Right lobe of liver (tissue), 6 donors: ENCODE measurements around the gene ZP2. TPM values are rescaled to one million over a fixed set of nuclear protein-coding genes. Genes with fewer than 3 reads are reported as not detected.
"Not testable (repeated sequence)": the region's sequence is repeated elsewhere in the genome, so short reads cannot be mapped to it uniquely, and the experiment has no call there.

Experiments used
- ATAC-seq, 4 donors: fragments of 200-7000 bp; cut with Tn5 transposase; one replicate each; pipeline ENCODE4 v1.9.1; 2020; ENCODE audit warnings: mild to moderate bottlenecking in 4 of 4, moderate library complexity in 4 of 4
- DNase-seq, 3 donors: peaks; one replicate each; pipeline ENCODE4 v3.0.0-alpha.2; 2020
- H3K27ac ChIP-seq, 3 donors: fragments of 200-600 bp; one replicate each; pipeline ENCODE4 v1.8.0; 2022
- H3K27me3 ChIP-seq, 2 donors: fragments of 200-600 bp; one replicate each; pipeline ENCODE4 v1.8.0; 2022
- H3K36me3 ChIP-seq, 4 donors: fragments of 200-600 bp; sonication (generic) in 1 of 4; one replicate each; pipeline versions ENCODE4 v1.5.1 to v1.8.0; 2017 to 2022; ENCODE audit warnings: control low read depth in 1 of 4
- H3K4me1 ChIP-seq, 4 donors: fragments of 200-600 bp; sonication (generic) in 1 of 4; one replicate each; pipeline versions ENCODE4 v1.5.1 to v1.8.0; 2017 to 2022; ENCODE audit warnings: control low read depth in 1 of 4
- H3K4me3 ChIP-seq, 3 donors: fragments of 200-600 bp; one replicate each; pipeline ENCODE4 v1.8.0; 2022
- H3K9me3 ChIP-seq, 4 donors: fragments of 200-600 bp; sonication (generic) in 1 of 4; one replicate each; pipeline versions ENCODE4 v1.5.1 to v1.8.0; 2017 to 2022; ENCODE audit warnings: control low read depth in 1 of 4
- POLR2A ChIP-seq: fragments of 450-650 bp; IDR thresholded peaks from one replicate; pipeline ENCODE4 v1.6.1; 2017; ENCODE audit warnings: antibody characterized with exemption, mild to moderate bottlenecking
- WGBS: methylation state at CpG from one replicate; pipeline ENCODE4 v1.1.6; 2018; ENCODE audit warnings: low coverage, low lambda C conversion rate; ENCODE audit not compliant: insufficient coverage; ENCODE audit errors: missing lambda C conversion rate; 5-methylcytosine and 5-hydroxymethylcytosine counted together
- intact Hi-C, 2 donors: fragments of 100-400 bp; cut with DNase I; formaldehyde crosslinking; loops; one replicate each; pipeline versions ENCODE4 v1.11.2 to v1.14.1; 2022
- total RNA-seq, 6 experiments: library from RNA; depleted of rRNA in 2 of 6; stranded (reverse); fragments of >200 nt in 2 of 6; fragmentation: NEBNext Ultra II Directional in 3 of 6; extraction: Animal tissue kit (Norgen Biotek cat#: 25700) in 3 of 6; gene quantifications; one replicate each; pipeline versions ENCODE4 v1.1.0 to v1.2.4, GENCODE V29; 2016 to 2023
- TF ChIP-seq, protein P1 (sequence below), 4 donors: fragments of 200-600 bp in 3 of 4; fragments of 450-650 bp in 1 of 4; IDR thresholded peaks; one replicate each; pipeline versions ENCODE4 v1.5.1 to v1.8.0; 2016 to 2022; ENCODE audit warnings: antibody characterized with exemption in 4 of 4, mild to moderate bottlenecking in 2 of 4
- donor health status: DM: no; HTN: yes; CAD: no.
- donor health status: DM: no; HTN: no; CAD: no.
- donor health status: DM: no; HTN: no; CAD: no.
- donor health status: DM: no; HTN: yes; CAD: no.
- donor health status: DM: no; HTN: yes; CAD: no.

ZP2 gene
- total RNA-seq, 6 experiments from 2014 or later: not detected

DNA sequence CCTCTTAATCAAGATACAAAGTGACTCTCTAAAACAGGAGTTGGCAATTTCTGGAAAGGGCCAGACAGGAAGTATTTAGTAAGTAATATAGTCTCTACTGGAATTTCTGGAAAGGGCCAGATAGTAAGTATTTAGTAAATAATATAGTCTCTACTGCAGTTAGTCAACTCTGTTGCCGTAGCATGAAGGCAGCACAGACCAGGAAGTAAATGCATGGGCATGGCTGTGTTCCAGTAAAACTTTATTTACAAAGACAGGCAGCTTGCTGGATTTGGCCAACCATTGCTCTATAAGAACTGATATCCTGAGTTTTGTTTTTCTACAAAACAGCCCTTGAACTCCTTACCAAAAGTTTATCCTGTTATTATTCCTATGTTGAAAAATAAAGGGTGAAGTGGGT, 36.0 kb downstream of the ZP2 start:
- Histone ChIP-seq H3K9me3 (no peaks in the 10 kb centered on the region), H3K27me3 (no peaks in the 10 kb centered on the region), H3K27ac (no peak overlapping the region), H3K4me3 (no peak overlapping the region), H3K36me3 (no peaks in the 10 kb centered on the region), H3K4me1 (no peaks in the 10 kb centered on the region)
- intact Hi-C loops: no loop called here
- WGBS: 44% methylated on average over 1 of the region's 1 CpG
- no peak for TF ChIP-seq POLR2A
- TF ChIP-seq, protein P1, sequence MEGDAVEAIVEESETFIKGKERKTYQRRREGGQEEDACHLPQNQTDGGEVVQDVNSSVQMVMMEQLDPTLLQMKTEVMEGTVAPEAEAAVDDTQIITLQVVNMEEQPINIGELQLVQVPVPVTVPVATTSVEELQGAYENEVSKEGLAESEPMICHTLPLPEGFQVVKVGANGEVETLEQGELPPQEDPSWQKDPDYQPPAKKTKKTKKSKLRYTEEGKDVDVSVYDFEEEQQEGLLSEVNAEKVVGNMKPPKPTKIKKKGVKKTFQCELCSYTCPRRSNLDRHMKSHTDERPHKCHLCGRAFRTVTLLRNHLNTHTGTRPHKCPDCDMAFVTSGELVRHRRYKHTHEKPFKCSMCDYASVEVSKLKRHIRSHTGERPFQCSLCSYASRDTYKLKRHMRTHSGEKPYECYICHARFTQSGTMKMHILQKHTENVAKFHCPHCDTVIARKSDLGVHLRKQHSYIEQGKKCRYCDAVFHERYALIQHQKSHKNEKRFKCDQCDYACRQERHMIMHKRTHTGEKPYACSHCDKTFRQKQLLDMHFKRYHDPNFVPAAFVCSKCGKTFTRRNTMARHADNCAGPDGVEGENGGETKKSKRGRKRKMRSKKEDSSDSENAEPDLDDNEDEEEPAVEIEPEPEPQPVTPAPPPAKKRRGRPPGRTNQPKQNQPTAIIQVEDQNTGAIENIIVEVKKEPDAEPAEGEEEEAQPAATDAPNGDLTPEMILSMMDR (IDR thresholded peaks at IDR 0.05): no peak
- DNase-seq (no peak), ATAC-seq (no peak)

DNA sequence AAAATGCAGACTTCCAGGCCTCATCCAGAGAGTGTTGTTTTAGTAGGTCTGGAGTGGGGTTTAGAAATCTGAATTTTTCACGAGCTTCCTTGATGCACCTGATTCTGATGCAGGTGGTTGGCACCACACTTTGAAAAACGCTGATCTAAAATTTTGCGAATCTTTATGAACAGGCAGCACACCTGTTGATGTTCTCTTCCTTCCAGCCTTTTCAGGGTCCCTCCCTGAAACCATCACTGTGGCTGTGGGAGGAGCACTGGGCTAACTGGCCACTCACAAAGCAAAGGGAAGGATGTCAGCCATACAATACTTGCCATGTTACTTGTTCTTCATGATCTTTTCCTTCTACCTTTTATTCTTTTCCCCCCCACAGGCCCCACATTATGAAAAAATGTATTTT, 38.7 kb downstream of the ZP2 start:
- Histone ChIP-seq H3K4me3 (no peak overlapping the region), H3K27ac (no peak overlapping the region), H3K27me3 (no peaks in the 10 kb centered on the region), H3K36me3 (no peaks in the 10 kb centered on the region), H3K9me3 (no peaks in the 10 kb centered on the region), H3K4me1 (no peaks in the 10 kb centered on the region)
- WGBS: 80% methylated on average over 2 of the region's 3 CpGs
- ATAC-seq: no peak
- no peak for DNase-seq
- TF ChIP-seq, protein P1 (IDR thresholded peaks at IDR 0.05): no peak
- no peak for TF ChIP-seq POLR2A
- intact Hi-C loops: no loop called here

DNA sequence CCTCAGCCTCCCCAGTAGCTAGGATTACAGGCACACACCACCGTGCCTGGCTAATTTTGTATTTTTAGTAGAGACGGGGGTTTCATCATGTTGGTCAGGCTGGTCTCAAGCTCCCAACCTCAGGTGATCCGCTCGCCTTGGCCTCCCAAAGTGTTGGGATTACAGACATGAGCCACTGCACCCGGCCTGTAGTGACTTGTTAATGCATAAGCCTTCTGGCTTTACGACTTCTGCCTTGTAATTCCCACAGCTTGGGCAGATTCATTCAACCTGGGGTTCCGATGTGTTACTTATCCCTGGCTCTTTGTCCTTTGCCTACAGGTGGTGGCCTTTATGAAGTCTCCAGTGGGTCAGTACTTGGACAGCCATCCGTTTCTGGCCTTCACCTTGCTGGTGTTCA, 41.3 kb downstream of the ZP2 start:
- H3K9me3 ChIP-seq, H3K27ac ChIP-seq, H3K36me3 ChIP-seq, DNase-seq, intact Hi-C loops, H3K4me3 ChIP-seq, H3K4me1 ChIP-seq, H3K27me3 ChIP-seq, ATAC-seq: not testable (repeated sequence)
- WGBS: 80% methylated on average over 1 of the region's 8 CpGs

DNA sequence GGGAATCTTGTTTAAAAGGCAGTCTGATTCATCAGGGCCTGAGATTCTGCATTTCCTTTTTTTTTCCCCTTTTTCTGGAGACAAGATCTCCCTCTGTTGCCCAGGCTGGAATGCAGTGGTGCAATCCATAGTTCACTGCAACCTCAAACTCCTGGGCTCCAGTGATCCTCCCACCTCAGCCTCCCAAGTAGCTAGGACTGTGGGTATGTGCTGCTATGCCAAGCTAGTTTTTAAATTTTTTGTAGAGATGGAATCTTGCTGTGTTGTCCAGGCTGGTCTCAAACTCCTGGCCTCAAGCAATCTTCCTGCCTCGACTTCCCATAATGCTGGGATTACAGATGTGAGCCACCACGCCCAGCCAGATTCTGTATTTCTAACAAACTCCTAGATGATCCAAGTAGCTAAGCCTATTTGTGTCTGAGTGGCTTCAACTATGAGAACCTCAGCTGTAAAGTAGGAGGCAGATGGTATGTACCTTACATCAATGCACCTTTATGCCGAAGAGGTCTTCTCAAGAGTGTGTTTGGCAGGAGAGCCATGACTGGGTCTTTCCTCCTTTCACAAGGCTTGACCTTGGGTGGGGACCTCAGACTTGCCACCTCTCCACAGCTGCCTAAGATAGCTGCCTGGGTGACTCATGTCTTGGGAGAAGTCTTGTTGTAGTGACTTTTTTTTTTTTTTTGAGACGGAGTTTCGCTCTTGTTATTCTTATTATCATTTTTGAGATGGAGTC, 42.0 kb downstream of the ZP2 start:
- intact Hi-C loops: loop anchor here in 1 of 2 donors (10.0 kb wide), 1 partner anchor 145 kb away; no protein-coding TSS in a partner anchor
- Histone ChIP-seq H3K9me3 (no peaks in the 10 kb centered on the region), H3K4me3 (no peak overlapping the region), H3K27ac (no peak overlapping the region), H3K4me1 (no peaks in the 10 kb centered on the region), H3K36me3 (no peaks in the 10 kb centered on the region), H3K27me3 (no peaks in the 10 kb centered on the region)
- no peak for DNase-seq
- TF ChIP-seq, protein P1 (IDR thresholded peaks at IDR 0.05): no peak
- TF ChIP-seq POLR2A: no peak
- no peak for ATAC-seq
- 97% methylated on average over 4 of the region's 5 CpGs for WGBS

DNA sequence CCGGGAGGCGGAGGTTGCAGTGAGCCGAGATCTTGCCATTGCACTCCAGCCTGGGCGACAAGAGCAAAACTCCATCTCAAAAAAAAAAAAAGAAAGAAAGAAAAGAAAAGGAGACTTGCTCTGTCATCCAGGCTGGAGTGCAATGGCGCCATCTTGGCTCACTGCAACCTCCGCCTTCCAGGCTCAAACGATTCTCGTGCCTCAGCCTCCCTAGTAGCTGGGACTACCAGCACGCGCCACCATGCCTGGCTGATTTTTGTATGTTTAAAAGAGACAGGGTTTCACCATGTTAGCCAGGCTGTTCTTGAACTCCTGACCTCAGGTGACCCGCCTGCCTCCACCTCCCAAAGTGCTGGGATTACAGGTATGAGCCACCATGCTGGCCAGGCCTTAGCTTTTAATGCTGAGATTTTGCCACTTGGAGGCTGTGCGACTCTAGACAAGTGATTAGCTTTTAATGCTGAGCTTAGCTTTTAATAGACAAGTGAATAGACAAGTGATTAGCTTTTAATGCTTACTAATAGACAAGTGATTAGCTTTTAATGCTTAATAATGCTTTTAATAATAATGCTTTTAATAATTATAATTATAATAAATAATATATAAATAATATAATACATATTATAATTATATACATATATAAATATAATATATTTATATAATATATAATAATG, 43.3 kb downstream of the ZP2 start:
- H3K4me3 ChIP-seq: no peak overlapping the region
- no peak for DNase-seq
- H3K36me3 ChIP-seq: no peaks in the 10 kb centered on the region
- H3K4me1 ChIP-seq: no peaks in the 10 kb centered on the region
- no peak for ATAC-seq
- TF ChIP-seq, protein P1 (IDR thresholded peaks at IDR 0.05): no peak
- TF ChIP-seq POLR2A: no peak
- no peaks in the 10 kb centered on the region for H3K27me3 ChIP-seq
- intact Hi-C loops: loop anchor here in 1 of 2 donors (10.0 kb wide), 1 partner anchor 147 kb away; no protein-coding TSS in a partner anchor
- 95% methylated on average over 8 of the region's 12 CpGs for WGBS
- no peak overlapping the region for H3K27ac ChIP-seq
- H3K9me3 ChIP-seq: no peaks in the 10 kb centered on the region
